Right ventricle myocardium inferior (tissue), 1 donor: Measurements from ENCODE around the gene ACAD10. TPM values are rescaled to one million over a fixed set of nuclear protein-coding genes. Genes with fewer than 3 reads are reported as not detected.
A peak's percentile ranks its signal among the peaks of the same experiment; 100 is the strongest.

Experiments
- ATAC-seq: fragments of 200-7000 bp; cut with Tn5 transposase; one replicate; pipeline ENCODE4 v1.9.1; 2020; ENCODE audit warnings: mild to moderate bottlenecking, moderate library complexity
- DNase-seq: peaks from one replicate; pipeline ENCODE4 v3.0.0; 2021; ENCODE audit errors: missing footprints
- intact Hi-C: fragments of 100-400 bp; cut with DNase I; formaldehyde crosslinking; loops from one replicate; pipeline ENCODE4 v1.11.0; 2022
- total RNA-seq: library from RNA; stranded (reverse); fragmentation: NEBNext Ultra II Directional; extraction: Animal tissue kit (Norgen Biotek cat#: 25700); gene quantifications from one replicate; pipeline ENCODE4 v1.2.1, GENCODE V29; 2021
- donor health status: DM: no; HTN: yes; CAD: no; lungs with severe emphysema.

The ACAD10 gene
- total RNA-seq, 1 donor from 2014 or later: 27.8 TPM

GRCh38 chr12:111764120-111764821 lies 78.4 kb downstream of the ACAD10 start:
- ATAC-seq (no peak), DNase-seq (no peak)
- intact Hi-C loops: no loop called here

GRCh38 chr12:111766608-111767361 lies 80.9 kb downstream of the ACAD10 start, which contains the start of gene ALDH2:
Gene ALDH2 (plus strand): TSS chr12:111766933. CDS start chr12:111766983, 50 bp downstream.
- peak; percentile 98 for ATAC-seq
- DNase-seq: peak; percentile 90
- intact Hi-C loops: no loop called here

- ATAC-seq: peak; percentile 26
- no peak for DNase-seq
- intact Hi-C loops: no loop called here
Measured at GRCh38 chr12:111767362-111768158, 81.7 kb downstream of the ACAD10 start.

GRCh38 chr12:111768159-111768895 lies 82.5 kb downstream of the ACAD10 start:
- no peak for ATAC-seq
- DNase-seq: no peak
- intact Hi-C loops: no loop called here

- intact Hi-C loops: no loop called here
- DNase-seq (no peak), ATAC-seq (no peak)
Measured at GRCh38 chr12:111769599-111769998, 83.7 kb downstream of the ACAD10 start.

GRCh38 chr12:111773801-111774551 lies 88.1 kb downstream of the ACAD10 start:
- peak; percentile 74 for DNase-seq
- peak; percentile 69 for ATAC-seq

GRCh38 chr12:111775205-111776193 lies 89.6 kb downstream of the ACAD10 start:
- DNase-seq: peak; percentile 93
- intact Hi-C loops: loop anchor here (2.0 kb wide), 1 partner anchor 17 kb away; no protein-coding TSS in a partner anchor
- ATAC-seq: peak; percentile 78

More at GRCh38 chr12:111773801-111774551, 88.1 kb downstream of the ACAD10 start:
- intact Hi-C loops: loop anchor here (2.0 kb wide), 1 partner anchor 15 kb away; no protein-coding TSS in a partner anchor

GRCh38 chr12:111776836-111777344 lies 91.0 kb downstream of the ACAD10 start:
- DNase-seq (no peak), ATAC-seq (no peak)
- intact Hi-C loops: no loop called here

- DNase-seq (peak; percentile 74), ATAC-seq (no peak)
- intact Hi-C loops: no loop called here
Measured at GRCh38 chr12:111777345-111778045, 91.6 kb downstream of the ACAD10 start.

GRCh38 chr12:111780166-111780565 lies 94.3 kb downstream of the ACAD10 start:
- ATAC-seq (no peak), DNase-seq (no peak)
- intact Hi-C loops: no loop called here

GRCh38 chr12:111780615-111781014 lies 94.8 kb downstream of the ACAD10 start:
- intact Hi-C loops: no loop called here
- DNase-seq: no peak
- no peak for ATAC-seq

- DNase-seq (no peak), ATAC-seq (no peak)
- intact Hi-C loops: no loop called here
Measured at GRCh38 chr12:111781085-111781658, 95.3 kb downstream of the ACAD10 start.

- ATAC-seq: no peak
- intact Hi-C loops: no loop called here
Measured at GRCh38 chr12:111783046-111783445, 97.2 kb downstream of the ACAD10 start.

GRCh38 chr12:111784953-111785352 lies 99.1 kb downstream of the ACAD10 start:
- intact Hi-C loops: no loop called here
- DNase-seq (no peak), ATAC-seq (no peak)

More at GRCh38 chr12:111783046-111783445, 97.2 kb downstream of the ACAD10 start:
- DNase-seq: no peak

- intact Hi-C loops: no loop called here
- DNase-seq: no peak
- ATAC-seq: no peak
Measured at GRCh38 chr12:111785651-111786050, 99.8 kb downstream of the ACAD10 start.
